DND-41 (cell line): ENCODE data around the gene SEMA4C.

Source experiments
- ATAC-seq: fragments of 200-7000 bp; cut with Tn5 transposase; 3 replicates; pipeline ENCODE4 v1.9.1; 2021; ENCODE audit warnings: low read depth; ENCODE audit not compliant: insufficient read depth
- DNase-seq: peaks from one replicate; pipeline ENCODE4 v3.0.0-alpha.2; 2020
- H2AFZ ChIP-seq: 2 replicates; pipeline ENCODE4 v1.6.0; 2012; ENCODE audit warnings: low read depth, low read length
- H3K27ac ChIP-seq: 2 replicates; pipeline ENCODE4 v1.5.1; 2012; ENCODE audit warnings: low read length, inconsistent platforms
- H3K27me3 ChIP-seq: fragments of 200-600 bp; sonication (generic); 2 replicates; pipeline ENCODE4 v1.6.0; 2012; ENCODE audit warnings: low read length, mild to moderate bottlenecking, inconsistent platforms; ENCODE audit not compliant: insufficient read depth, poor library complexity
- H3K36me3 ChIP-seq: 2 replicates; pipeline ENCODE4 v1.5.1; 2012; ENCODE audit warnings: low read length, inconsistent platforms; ENCODE audit not compliant: insufficient read depth
- H3K4me1 ChIP-seq: 2 replicates; pipeline ENCODE4 v1.5.1; 2012; ENCODE audit warnings: mild to moderate bottlenecking, low read length; ENCODE audit not compliant: insufficient read depth
- H3K4me2 ChIP-seq: 2 replicates; pipeline ENCODE4 v1.6.0; 2012; ENCODE audit warnings: mild to moderate bottlenecking, moderate library complexity, low read length, inconsistent platforms; ENCODE audit not compliant: insufficient read depth
- H3K4me3 ChIP-seq, 2 experiments: fragments of 200-600 bp in 1 of 2; shearing (Covaris generic) in 1 of 2; 2 replicates each; pipeline ENCODE4 v1.5.1; 2012 to 2016; ENCODE audit warnings: inconsistent platforms in 2 of 2, low read length in 2 of 2, mild to moderate bottlenecking in 2 of 2, low read depth in 1 of 2, moderate library complexity in 1 of 2
- H3K79me2 ChIP-seq: 2 replicates; pipeline ENCODE4 v1.6.0; 2012; ENCODE audit warnings: low read length, inconsistent platforms; ENCODE audit not compliant: insufficient read depth
- H3K9ac ChIP-seq: 2 replicates; pipeline ENCODE4 v1.6.0; 2012; ENCODE audit warnings: low read depth, mild to moderate bottlenecking, inconsistent platforms, low read length, moderate library complexity
- H3K9me3 ChIP-seq: 2 replicates; pipeline ENCODE4 v1.5.1; 2012; ENCODE audit warnings: low read length, moderate library complexity, mild to moderate bottlenecking, inconsistent platforms; ENCODE audit not compliant: insufficient read depth, severe bottlenecking
- H4K20me1 ChIP-seq: 2 replicates; pipeline ENCODE4 v1.6.0; 2012; ENCODE audit warnings: low read length; ENCODE audit not compliant: insufficient read depth
- EZH2 ChIP-seq: IDR thresholded peaks from 3 replicates; pipeline ENCODE4 v1.6.1; 2012; ENCODE audit warnings: borderline replicate concordance, low read depth, mild to moderate bottlenecking, moderate library complexity, low read length, inconsistent platforms; ENCODE audit not compliant: severe bottlenecking
- TF ChIP-seq, protein P1 (sequence below): IDR thresholded peaks from 2 replicates; pipeline ENCODE4 v1.5.1; 2012; ENCODE audit warnings: borderline replicate concordance, low read length, moderate library complexity, mild to moderate bottlenecking; ENCODE audit not compliant: poor library complexity, severe bottlenecking; ENCODE audit errors: extremely low read depth

Gene SEMA4C

GRCh38 chr2:96828874-96829273 lies 41.0 kb downstream of the SEMA4C start:
- H3K27me3 ChIP-seq = no peaks in the 10 kb centered on the region
- TF ChIP-seq, protein P1, sequence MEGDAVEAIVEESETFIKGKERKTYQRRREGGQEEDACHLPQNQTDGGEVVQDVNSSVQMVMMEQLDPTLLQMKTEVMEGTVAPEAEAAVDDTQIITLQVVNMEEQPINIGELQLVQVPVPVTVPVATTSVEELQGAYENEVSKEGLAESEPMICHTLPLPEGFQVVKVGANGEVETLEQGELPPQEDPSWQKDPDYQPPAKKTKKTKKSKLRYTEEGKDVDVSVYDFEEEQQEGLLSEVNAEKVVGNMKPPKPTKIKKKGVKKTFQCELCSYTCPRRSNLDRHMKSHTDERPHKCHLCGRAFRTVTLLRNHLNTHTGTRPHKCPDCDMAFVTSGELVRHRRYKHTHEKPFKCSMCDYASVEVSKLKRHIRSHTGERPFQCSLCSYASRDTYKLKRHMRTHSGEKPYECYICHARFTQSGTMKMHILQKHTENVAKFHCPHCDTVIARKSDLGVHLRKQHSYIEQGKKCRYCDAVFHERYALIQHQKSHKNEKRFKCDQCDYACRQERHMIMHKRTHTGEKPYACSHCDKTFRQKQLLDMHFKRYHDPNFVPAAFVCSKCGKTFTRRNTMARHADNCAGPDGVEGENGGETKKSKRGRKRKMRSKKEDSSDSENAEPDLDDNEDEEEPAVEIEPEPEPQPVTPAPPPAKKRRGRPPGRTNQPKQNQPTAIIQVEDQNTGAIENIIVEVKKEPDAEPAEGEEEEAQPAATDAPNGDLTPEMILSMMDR = no peak
- no peak for TF ChIP-seq EZH2
- no peak for ATAC-seq

DNA sequence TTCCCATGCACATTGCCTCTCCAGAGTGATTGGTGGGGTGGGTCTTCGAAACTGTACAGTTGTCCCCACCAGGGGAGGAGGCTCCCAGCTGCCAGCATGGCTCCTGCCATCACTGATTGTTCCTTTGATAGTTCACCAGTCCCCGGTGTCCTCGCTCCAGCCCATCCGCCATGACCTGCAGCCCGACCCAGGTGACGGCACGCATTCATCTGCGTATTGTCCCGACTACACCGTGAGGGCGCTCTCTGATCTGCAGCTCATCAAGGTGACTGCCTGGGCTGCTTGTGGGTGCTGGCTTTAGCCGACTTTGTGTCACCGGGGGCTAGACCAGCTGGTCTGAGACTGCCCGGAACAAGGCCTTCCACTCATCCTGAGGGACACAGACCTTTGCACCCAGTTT lies 41.4 kb downstream of the SEMA4C start:
- H3K9ac ChIP-seq = no peak overlapping the region

More at GRCh38 chr2:96828874-96829273, 41.0 kb downstream of the SEMA4C start:
- no peak overlapping the region for H3K4me3 ChIP-seq
- H3K9me3 ChIP-seq = no peaks in the 10 kb centered on the region
- H3K4me1 ChIP-seq = no peaks in the 10 kb centered on the region
- H3K79me2 ChIP-seq = peaks cover 14% of the 10 kb centered on the region
- no peak overlapping the region for H3K9ac ChIP-seq
- H3K4me2 ChIP-seq = no peak overlapping the region
- H2AFZ ChIP-seq = no peak overlapping the region
- no peak for DNase-seq
- no peak overlapping the region for H3K27ac ChIP-seq
- peaks cover 94% of the 10 kb centered on the region for H3K36me3 ChIP-seq
- peaks cover 60% of the 10 kb centered on the region for H4K20me1 ChIP-seq

DNA sequence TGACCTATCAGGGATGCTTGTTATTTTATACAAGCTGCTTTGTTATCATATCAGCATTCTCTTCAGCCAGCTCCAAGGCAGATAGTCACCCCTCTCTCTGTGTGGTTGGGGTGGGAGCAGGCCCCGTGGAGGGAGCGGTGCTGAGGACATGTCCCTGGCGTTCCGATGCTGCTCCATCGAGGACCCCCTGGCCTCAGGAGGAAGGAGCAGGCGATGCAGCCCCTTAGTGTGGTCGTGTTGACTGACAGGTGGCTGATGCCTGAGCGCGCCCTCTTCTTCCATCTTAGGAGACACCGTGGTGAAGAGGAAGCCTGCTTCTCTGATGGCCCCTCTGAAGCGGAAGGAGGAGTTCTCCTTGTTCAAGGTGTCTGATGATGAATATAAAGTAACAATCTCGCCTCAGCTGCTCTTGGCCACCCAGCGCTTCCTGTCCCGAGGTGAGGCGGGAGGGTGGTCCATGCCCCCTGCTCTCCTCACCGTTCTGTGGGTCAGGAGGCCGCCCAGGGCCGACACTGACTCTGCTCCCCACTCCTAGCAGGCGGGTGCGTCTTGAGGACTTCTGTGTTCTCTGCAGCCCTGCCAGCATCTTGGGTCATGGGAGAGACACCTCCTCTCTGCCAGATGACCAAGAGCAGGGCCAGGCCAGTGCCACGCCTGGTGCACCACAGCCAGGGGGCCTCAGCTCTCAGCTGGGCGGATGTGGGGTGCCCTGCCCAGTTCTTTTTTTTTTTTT lies 43.2 kb downstream of the SEMA4C start:
- TF ChIP-seq, protein P1 = no peak
- no peak for TF ChIP-seq EZH2
- Histone ChIP-seq H3K36me3 (peaks cover 90% of the 10 kb centered on the region), H3K27ac (no peak overlapping the region), H3K27me3 (no peaks in the 10 kb centered on the region), H3K9ac (no peak overlapping the region), H3K4me1 (no peaks in the 10 kb centered on the region), H2AFZ (no peak overlapping the region), H4K20me1 (peaks cover 62% of the 10 kb centered on the region), H3K4me3 (no peak overlapping the region), H3K9me3 (no peaks in the 10 kb centered on the region), H3K79me2 (peaks cover 34% of the 10 kb centered on the region), H3K4me2 (no peak overlapping the region)
- DNase-seq (no peak), ATAC-seq (no peak)

More for the DNA sequence above, 41.4 kb downstream of the SEMA4C start:
- TF ChIP-seq, protein P1 = no peak
- no peak for TF ChIP-seq EZH2
- H3K36me3 ChIP-seq = peaks cover 94% of the 10 kb centered on the region
- no peak overlapping the region for H2AFZ ChIP-seq
- no peak overlapping the region for H3K4me3 ChIP-seq
- ATAC-seq = no peak
- H4K20me1 ChIP-seq = peaks cover 64% of the 10 kb centered on the region
- H3K27ac ChIP-seq = no peak overlapping the region
- H3K79me2 ChIP-seq = peaks cover 18% of the 10 kb centered on the region
- H3K27me3 ChIP-seq = no peaks in the 10 kb centered on the region
- no peak for DNase-seq
- H3K4me2 ChIP-seq = no peak overlapping the region
- H3K9me3 ChIP-seq = no peaks in the 10 kb centered on the region
- no peaks in the 10 kb centered on the region for H3K4me1 ChIP-seq

GRCh38 chr2:96825057-96825456 lies 44.8 kb downstream of the SEMA4C start:
- H3K4me3 ChIP-seq = no peak overlapping the region
- H3K36me3 ChIP-seq = peaks cover 86% of the 10 kb centered on the region

More at GRCh38 chr2:96825057-96825456, 44.8 kb downstream of the SEMA4C start:
- Histone ChIP-seq H2AFZ (no peak overlapping the region), H4K20me1 (peaks cover 68% of the 10 kb centered on the region), H3K79me2 (peaks cover 51% of the 10 kb centered on the region), H3K4me2 (no peak overlapping the region), H3K27ac (no peak overlapping the region), H3K9ac (no peak overlapping the region), H3K4me1 (peaks cover 11% of the 10 kb centered on the region), H3K9me3 (no peaks in the 10 kb centered on the region), H3K27me3 (no peaks in the 10 kb centered on the region)
- TF ChIP-seq, protein P1 = no peak
- TF ChIP-seq EZH2 = no peak
- DNase-seq = no peak
- no peak for ATAC-seq
